GM10266 (cell line): ENCODE data around the gene TSEN54.

Source experiments
- DNase-seq: peaks from one replicate; pipeline ENCODE4 v3.0.0; 2012; ENCODE audit errors: extremely low spot score
- TF ChIP-seq, protein P1 (sequence below): IDR thresholded peaks from 2 replicates; pipeline ENCODE4 v1.5.1; 2012; ENCODE audit warnings: mild to moderate bottlenecking, low read depth; ENCODE audit not compliant: control insufficient read depth, insufficient read depth; ENCODE audit errors: missing control alignments

Gene TSEN54

GRCh38 chr17:75481194-75482068, 34.9 kb upstream of the TSEN54 start:
- TF ChIP-seq, protein P1, sequence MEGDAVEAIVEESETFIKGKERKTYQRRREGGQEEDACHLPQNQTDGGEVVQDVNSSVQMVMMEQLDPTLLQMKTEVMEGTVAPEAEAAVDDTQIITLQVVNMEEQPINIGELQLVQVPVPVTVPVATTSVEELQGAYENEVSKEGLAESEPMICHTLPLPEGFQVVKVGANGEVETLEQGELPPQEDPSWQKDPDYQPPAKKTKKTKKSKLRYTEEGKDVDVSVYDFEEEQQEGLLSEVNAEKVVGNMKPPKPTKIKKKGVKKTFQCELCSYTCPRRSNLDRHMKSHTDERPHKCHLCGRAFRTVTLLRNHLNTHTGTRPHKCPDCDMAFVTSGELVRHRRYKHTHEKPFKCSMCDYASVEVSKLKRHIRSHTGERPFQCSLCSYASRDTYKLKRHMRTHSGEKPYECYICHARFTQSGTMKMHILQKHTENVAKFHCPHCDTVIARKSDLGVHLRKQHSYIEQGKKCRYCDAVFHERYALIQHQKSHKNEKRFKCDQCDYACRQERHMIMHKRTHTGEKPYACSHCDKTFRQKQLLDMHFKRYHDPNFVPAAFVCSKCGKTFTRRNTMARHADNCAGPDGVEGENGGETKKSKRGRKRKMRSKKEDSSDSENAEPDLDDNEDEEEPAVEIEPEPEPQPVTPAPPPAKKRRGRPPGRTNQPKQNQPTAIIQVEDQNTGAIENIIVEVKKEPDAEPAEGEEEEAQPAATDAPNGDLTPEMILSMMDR = no peak
- DNase-seq = no peak

GRCh38 chr17:75482098-75482942, 34.0 kb upstream of the TSEN54 start:
- DNase-seq = no peak
- TF ChIP-seq, protein P1 = no peak

- DNase-seq = no peak
- TF ChIP-seq, protein P1 = no peak
Observed at GRCh38 chr17:75485688-75486087, 30.6 kb upstream of the TSEN54 start.

DNA sequence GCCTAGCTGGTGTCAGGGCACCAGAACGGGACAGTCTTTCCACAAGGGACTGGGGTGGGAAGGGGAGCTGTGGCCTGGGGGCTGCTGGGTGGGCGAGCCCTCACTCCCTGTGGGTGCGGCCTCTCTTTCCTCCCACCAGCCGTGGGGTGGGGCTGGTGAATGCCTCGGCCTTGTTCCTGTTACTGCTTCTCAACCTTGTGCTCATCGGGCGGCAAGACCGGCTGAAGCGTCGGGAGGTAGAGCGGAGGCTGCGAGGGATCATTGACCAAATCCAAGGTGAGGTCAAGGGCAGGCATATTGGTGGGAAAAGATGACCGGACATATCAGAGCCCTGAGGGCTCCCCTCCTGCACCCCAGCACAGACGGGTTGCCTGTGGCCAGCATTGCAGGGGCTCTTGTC, 30.2 kb upstream of the TSEN54 start:
- DNase-seq = no peak

GRCh38 chr17:75486951-75487350, 29.4 kb upstream of the TSEN54 start:
- TF ChIP-seq, protein P1 = no peak
- no peak for DNase-seq

More for the DNA sequence above, 30.2 kb upstream of the TSEN54 start:
- TF ChIP-seq, protein P1 = no peak

GRCh38 chr17:75487351-75488070, 28.8 kb upstream of the TSEN54 start:
- TF ChIP-seq, protein P1 = peak; percentile 19
- peak; percentile 78 for DNase-seq
